Iris pigment epithelial cell (primary cell): ENCODE measurements around the gene PSMC6.
"Not testable (repeated sequence)": the region's sequence is repeated elsewhere in the genome, so short reads cannot be mapped to it uniquely, and the experiment has no call there.

Experiments
- DNase-seq: peaks from one replicate; pipeline ENCODE4 v3.0.0-alpha.2; 2011; ENCODE audit warnings: low read depth

The PSMC6 gene

DNA sequence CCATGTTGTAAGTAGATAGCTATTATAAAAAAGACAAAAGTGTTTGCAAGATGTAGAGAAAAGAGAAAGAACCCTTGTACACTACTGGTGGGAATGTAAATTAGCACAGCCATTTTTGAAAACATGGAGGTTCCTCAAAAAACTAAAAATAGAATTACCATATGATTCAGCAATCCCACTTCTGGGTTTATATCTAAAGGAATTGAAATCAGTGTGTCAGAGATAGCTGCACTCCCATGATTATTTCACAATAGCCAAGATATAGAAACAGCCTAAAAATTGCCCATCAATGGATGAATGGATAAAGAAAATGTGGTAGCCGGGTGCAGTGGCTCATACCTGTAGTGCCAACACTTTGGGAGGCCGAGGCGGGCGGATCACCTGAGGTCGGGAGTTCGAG lies 9.2 kb downstream of the PSMC6 start:
- DNase-seq = no peak

DNA sequence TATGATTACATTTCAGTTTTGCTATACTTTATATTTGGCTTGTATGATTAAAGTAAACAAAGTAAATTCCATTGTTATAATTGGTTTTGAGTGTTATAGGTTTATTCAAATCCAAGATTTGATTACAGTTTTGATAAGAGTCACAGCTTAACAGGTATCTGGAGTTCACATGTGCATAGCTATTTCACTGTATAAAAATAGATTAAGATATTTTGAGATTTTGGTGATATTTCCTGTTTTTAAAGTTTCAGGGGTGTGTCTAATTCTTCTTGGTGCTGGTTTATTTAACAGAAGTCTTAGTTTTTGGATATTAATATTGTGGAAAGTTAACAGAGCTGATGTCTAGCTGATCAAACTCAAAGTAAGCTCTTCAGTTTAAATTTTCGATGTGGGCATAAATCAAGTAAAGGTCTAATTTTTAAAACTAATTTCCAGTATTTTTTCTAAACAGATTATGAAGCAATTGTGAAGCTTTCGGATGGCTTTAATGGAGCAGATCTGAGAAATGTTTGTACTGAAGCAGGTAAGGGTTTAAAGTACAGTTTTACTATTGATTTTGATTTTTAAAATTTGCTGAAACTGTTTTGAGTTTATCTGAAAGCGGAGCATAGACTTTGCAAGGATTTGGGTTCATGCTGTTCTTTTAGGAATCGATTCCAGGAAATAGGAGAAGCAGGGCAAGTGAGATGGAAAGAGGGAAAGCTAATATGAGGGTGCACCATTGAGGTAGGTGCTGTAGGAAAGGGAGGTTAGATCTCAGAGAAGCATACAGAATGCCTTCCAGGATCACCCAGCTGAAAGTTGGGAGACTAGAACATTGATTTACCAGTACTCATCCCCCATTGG lies 16.7 kb downstream of the PSMC6 start:
- DNase-seq = no peak

DNA sequence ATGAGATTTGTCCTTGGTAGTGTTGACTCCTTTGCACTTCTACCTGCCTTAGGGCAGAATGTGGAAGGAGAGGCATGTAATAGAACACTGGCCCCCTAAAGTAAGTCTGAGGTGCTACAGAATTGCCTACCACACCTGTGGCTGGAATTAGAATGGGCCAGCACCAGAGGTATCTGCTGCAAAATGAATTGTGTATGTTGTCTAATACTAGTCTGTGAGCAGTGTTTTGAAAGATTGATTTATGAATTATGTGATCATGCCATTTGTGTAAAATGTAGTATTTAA lies 17.3 kb downstream of the PSMC6 start:
- DNase-seq = no peak

DNA sequence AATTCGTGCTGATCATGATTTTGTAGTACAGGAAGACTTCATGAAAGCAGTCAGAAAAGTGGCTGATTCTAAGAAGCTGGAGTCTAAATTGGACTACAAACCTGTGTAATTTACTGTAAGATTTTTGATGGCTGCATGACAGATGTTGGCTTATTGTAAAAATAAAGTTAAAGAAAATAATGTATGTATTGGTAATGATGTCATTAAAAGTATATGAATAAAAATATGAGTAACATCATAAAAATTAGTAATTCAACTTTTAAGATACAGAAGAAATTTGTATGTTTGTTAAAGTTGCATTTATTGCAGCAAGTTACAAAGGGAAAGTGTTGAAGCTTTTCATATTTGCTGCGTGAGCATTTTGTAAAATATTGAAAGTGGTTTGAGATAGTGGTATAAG lies 20.5 kb downstream of the PSMC6 start:
- not testable (repeated sequence) for DNase-seq

DNA sequence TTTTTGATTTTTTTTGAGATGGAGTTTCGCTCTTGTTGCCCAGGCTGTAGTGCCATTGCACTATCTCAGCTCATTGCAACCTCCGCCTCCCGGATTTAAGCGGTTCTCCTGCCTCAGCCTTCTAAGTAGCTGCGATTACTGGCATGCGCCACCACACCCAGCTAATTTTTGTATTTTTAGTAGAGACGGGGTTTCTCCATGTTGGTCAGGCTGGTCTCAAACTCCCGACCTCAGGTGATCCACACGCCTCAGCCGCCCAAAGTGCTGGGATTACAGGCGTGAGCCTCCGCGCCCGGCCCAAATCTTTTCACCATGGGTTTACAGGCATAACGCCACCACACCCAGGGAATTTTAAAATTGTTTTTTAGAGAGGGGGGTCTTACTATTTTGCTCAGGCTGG lies 22.0 kb downstream of the PSMC6 start:
- DNase-seq = not testable (repeated sequence)

DNA sequence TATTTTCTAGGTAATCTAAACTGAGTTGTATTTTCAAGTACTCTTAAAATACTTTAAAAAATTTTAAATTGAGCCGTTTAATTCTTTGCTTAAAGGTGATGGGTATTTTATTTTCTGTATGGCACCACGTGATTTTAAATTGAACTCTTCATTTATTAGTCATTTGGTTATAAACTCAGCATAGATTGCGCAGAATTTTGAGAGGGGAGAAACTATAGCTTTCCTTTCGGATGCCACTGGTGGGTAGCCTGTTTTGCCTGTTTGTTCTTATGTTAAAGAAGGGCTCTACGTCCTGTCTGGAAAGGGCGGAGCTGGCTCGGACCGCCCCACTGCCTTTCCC lies 22.6 kb downstream of the PSMC6 start:
- no peak for DNase-seq

DNA sequence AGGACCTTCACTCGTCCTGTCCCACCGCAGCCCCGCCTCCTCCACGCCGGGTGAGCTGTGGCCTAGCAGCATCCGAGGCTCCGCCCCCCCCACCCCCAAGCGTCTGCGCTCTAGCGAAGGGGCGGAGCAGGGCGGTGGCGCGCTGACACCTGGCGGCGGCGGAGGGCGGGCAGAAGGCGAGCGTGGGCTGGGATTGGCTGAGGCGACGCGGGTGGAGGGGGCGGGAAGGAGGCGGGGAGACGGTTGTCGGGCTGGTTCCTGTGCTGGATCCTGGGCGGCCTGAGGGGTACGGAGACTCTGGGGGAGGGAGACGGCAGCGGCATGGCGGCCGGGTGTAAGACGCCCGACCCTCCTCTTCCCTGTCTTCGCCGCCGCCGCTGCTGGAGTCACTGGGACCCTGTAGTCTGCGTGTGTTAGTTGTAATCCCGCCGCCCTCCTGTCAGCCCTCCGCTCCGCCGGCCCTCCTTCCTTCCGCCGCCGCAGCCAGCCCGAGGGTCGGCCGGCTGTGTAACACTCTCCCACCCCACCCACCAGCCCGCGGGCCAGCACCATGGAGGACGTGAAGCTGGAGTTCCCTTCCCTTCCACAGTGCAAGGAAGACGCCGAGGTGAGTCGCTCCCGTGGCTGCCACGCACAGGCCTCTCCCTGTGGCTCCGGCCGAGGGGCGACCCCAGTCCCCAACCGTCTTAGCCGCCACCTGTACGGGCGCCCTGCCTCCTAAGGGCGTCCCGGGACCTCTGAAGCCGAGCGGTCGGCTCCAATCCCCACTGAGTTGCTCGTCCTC lies 23.1 kb downstream of the PSMC6 start, which contains the start of gene STYX:
STYX (plus strand) TSS at position 242 of the 784 bp plus-strand sequence; CDS start at position 551, 309 bp downstream.
- peak; percentile 99 for DNase-seq

DNA sequence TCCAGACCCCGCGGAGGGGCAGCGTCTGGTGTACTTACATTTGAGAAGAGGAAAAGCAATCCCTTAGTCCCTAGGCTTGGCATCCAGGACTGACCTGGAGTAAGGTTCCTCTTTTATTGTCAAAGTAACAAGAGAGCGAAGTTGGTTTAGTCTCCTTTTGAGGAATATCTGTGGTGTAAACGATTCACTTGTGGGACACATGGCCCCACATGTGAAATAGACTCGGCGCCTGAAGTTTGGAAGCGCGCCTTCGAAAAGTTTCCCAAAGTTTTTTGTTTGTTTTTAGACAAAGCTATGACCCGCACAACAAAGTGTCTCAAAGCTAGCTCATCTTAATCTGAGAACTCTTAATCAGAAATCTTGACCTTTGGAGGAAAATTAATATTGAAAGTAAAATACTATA lies 23.7 kb downstream of the PSMC6 start:
- peak; percentile 25 for DNase-seq

DNA sequence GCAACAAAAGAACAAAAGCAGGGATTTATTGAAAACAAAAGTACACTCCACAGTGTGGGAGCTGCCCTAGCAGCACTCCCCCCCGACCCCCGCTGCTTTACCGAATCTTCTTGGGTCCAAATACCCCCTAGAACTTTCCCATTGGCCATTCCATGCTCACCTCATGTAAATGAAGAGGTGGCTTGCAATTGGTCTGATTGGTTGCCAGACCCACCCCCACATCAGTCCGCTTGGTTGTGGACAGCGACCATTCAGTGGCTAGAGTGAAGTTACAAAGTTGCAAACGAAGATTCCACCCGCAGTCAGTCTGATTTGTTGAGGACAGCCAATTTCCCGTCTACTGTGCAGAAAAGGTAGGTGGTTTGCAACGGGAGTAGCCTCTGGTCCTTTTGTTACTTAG lies 26.8 kb downstream of the PSMC6 start:
- no peak for DNase-seq

DNA sequence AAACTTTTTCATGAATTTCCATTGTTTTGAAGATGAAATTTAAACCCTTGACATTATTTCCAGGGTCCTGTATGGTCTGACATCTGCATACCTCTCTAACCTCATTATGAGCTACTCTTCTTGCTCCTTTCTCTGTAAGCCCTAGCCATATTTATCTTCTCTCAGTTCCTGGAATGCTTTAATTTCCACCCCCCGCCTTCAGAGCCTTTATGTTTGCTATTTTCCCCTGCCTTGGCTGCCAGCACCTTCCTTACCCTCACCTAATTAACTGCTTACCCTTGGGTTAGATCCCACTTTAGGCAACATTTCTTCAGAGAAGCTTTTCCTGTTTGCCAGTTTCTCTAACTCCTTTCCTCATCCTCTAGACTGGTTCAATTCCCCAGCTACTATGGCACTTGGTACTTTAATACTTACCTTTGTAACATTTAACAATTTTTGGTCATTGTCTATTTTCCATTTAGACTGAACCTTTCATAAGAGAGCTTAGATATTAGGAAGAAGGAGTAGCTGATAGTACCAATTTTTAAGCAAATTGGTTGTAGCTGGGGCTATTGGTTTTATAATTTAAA lies 29.0 kb downstream of the PSMC6 start:
- DNase-seq = peak; percentile 25

DNA sequence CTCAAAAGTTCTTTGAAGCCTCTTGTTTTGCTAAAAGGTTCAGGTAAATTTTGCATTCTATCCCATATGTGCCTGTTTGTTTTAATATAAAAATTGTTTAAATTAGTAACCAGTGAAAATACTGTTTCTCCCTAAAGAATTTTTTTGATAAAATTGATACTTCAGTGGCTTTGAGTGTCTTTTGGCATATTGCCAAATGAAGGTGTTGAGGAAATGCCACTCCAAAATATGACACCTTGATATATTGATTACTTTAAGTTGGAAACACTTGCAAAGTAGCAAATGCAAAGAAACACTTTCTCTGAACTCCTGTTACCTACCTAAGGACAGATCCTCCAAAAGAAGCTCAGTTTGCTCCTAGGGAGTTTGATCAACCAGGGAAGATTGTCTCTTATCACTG lies 31.4 kb downstream of the PSMC6 start:
- no peak for DNase-seq

DNA sequence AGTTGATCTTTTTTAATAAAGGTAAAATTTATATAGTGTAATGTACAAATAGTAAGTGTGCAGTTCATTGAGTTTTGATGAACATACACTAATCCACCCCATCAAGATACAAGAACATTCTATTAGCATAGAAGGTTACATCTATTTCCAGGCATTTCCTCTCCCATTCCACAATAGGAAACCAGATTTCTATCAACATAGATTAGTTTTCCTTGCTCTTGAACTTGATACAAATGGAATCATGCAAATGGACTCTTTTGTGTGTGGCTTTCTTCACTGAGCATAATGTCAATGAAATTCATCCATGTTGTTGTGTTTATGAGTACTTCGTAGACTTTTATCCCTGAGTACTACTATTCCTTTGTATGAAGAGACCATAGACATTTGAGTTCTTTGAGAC lies 33.8 kb downstream of the PSMC6 start:
- DNase-seq = no peak

DNA sequence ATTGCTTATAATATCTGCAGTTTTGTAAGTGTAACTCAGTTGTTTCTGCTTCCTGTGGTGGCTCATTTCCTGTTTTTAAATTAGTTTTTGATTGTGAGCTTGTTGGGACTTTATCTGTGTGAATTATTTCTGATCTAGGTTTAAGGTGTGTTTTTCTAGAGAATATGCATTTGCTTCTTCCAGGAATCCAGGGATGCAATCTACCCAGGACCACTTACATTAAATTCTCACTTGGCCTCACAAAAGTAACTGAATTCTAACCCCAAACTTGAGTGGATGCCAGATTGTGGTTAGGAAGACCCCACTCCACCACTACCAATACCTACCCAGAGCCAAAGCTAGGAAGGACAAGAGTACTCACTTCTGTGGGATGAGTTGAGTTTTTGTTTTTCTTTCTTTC lies 34.9 kb downstream of the PSMC6 start:
- DNase-seq = no peak

DNA sequence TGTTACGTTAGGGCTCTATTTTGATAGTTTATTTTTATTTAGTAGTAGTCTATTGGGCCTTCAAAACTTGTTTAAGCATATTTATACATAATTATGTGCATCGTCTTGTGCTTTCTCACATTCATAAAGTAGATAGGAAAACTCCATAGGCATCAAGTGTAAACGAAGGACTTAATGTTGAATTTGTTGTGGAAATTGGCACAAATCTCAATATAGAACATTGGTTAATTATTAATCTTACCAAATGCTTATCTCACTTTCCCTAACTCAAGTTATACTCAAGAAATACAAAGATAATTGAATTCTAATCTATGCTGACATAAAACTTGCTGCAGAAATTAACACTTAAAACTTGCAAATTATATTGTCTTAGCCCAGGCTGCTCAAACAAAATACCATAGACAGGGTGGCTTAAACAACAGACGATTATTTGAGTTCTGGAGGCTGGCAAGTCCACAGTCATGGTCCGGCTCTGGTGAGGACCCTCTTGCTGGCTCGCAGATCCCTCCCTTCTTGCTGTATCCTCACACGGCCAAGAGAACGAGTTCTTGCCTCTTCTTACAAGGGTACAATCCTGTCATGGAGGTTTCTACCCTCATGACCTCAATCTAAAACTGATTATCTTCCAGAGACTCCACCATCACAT lies 41.8 kb downstream of the PSMC6 start:
- no peak for DNase-seq

DNA sequence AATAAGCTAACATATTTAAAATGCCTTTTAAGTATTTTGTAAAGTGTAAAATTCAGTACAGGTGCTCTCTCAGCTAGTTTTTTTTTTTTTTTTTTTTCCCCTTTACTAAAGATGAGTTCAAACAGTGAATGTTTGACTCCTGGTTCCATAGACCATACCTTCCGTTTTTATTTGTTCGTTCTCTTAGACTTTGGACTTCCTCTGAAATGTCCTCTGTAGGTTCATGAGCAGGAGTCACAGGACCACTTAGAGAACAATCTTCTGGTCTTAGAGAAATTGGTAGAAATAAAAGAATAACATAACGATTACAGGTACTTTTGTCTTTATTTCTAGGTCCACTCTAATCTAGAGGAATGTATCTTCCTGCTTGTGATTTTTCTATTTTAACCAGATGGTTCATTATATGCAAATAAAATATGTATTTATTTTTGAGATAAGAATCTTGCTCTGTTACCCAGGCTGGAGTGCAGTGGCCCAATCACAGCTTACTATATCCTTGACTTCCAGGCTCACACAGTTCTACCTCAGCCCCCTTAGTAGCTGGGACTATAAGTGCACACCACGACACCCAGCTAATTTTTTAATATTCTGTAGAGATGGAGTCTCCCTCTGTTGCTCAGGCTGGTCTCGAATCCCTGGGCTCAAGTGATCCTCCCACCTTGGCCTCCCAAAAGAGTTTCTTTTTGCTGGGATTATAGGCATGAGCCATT lies 48.8 kb downstream of the PSMC6 start:
- DNase-seq = no peak

DNA sequence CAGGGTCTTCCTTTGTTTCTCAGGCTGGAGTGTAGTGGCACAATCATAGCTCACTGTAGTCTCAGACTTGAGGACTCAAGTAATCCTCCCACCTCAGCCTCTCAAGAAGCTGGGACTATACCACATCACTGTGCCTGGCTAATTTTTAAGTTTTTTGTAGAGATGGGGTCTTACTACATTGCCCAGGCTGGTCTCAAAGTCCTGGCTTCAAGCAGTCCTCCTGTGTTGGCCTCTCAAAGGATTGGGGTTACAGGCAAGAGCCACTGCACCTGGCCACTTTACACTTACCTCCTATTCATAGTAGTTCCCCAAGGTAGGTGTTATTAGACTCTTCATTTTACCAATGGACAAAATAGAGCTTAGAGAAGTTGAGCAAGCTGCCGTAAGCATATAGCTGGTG lies 52.1 kb downstream of the PSMC6 start:
- no peak for DNase-seq

DNA sequence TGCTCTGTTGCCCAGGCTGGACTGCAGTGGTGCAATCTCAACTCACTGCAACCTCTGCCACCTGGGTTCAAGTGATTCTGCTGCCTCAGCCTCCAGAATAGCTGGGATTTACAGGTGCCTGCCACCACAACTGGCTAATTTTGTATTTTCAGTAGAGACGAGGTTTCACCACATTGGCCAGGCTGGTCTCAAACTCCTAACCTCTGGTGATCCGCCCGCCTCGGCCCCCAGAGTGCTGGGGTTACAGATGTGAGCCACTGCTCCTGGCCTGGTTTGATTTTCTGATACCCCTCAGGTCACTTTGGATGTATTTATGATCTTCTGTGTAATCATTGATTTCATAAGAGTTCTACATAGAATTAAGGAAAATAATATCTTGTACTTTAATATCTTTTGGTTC lies 55.9 kb downstream of the PSMC6 start:
- not testable (repeated sequence) for DNase-seq

DNA sequence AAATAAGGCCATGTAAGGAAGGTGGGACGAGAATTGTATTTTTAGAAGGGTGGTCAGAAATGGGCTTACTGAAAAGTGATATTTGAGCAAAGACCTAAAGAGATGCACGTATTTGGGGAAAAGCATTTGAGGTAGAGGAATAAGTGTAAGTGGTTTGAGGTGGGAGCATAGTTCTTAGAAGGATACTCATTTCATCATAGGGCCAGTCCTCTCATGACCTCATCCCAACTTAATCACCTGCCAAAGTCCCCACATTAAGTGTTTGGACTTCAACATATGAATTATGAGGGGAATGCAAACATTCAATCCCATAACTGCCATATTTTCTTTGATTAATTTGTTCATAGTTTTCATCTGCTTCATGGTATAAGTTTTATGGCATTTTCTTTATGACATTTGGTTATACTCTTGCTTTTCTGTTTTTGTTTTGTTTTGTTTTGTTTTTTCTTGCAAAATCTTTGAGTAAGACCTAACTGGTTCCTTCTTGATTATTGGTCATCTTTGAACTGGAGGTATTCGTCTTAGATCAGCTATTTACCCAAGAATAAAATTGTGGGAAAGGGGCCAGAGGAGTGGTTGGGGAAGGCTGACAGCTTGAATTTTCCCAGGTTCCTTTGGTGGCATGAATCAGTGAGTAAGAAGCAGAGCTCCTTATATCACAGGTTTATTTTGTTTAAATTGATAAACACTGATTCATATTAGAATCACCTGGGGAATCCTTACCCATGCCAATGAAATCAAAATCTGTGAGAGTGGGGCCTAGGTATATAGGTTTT lies 60.2 kb downstream of the PSMC6 start:
- no peak for DNase-seq

DNA sequence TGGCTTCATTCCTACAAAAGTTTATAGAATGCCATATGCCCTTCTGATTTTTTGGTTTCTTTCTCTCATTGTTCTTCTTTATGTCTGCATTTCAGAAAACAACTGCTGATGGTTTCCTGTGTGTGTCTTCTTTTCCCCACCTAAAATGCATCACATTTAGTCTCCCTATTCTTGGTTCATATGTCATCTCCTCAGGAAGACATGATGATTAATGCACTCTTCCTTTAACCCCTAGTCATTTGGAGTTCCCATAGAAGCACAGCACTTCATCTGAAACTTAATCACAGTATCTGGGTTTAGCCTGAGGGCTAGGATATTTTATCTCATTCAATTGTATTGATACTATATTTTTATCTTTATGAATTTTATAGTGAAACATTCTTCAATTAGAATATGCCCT lies 62.9 kb downstream of the PSMC6 start:
- DNase-seq = peak; percentile 27

DNA sequence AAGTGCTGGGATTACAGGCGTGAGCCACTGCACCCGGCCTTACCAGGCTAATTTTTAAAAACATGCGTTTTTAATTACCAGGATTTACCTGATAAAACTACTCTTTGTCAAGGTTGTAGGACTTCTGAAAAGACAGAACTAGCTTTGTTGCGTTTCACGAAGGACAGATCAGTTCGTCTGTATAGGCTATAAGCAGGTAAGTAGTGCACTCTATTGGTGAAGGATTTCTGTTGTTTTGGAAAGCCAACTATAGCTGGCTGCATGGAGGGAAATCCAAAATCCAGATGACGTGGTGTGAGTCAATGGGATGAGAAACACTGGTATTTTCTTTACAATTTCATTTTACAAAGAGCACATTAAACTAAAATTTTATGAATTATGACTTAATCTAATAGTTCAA lies 69.8 kb downstream of the PSMC6 start:
- no peak for DNase-seq
